CD14-positive monocyte (primary cell): Measurements from ENCODE around the gene PCDHGC5. TPM values are rescaled to one million over a fixed set of nuclear protein-coding genes. Genes with fewer than 3 reads are reported as not detected.

ENCODE experiments used
- DNase-seq, 3 donors: peaks; one replicate each; pipeline ENCODE4 v3.0.0-alpha.2; 2011 to 2022
- H2AFZ ChIP-seq: 2 replicates; pipeline ENCODE4 v1.6.0; 2012; ENCODE audit warnings: mild to moderate bottlenecking, low read depth, low read length, inconsistent platforms; ENCODE audit not compliant: insufficient read depth, poor library complexity, severe bottlenecking
- H3K27ac ChIP-seq, 2 donors: 1 replicate in 1 of 2; 2 replicates in 1 of 2; pipeline ENCODE4 v1.5.1; 2012 to 2013; ENCODE audit warnings: low read length in 2 of 2, control low read depth in 1 of 2, inconsistent platforms in 1 of 2, low read depth in 1 of 2, mild to moderate bottlenecking in 1 of 2
- H3K27me3 ChIP-seq, 2 donors: one replicate each; pipeline versions ENCODE4 v1.6.0 to v1.6.1; 2011 to 2013; ENCODE audit warnings: low read length in 2 of 2; ENCODE audit not compliant: control insufficient read depth in 2 of 2, insufficient read depth in 2 of 2
- H3K36me3 ChIP-seq, 2 donors: replicated peaks in 1 of 2; 1 replicate in 1 of 2; 2 replicates in 1 of 2; pipeline versions ENCODE4 v1.5.1 to v1.6.1; 2012 to 2013; ENCODE audit warnings: low read length in 2 of 2, control low read depth in 1 of 2, inconsistent platforms in 1 of 2, mild to moderate bottlenecking in 1 of 2; ENCODE audit not compliant: insufficient read depth in 2 of 2, control insufficient read depth in 1 of 2
- H3K4me1 ChIP-seq, 2 donors: 1 replicate in 1 of 2; 2 replicates in 1 of 2; pipeline versions ENCODE4 v1.5.1 to v1.6.1; 2012 to 2013; ENCODE audit warnings: low read length in 2 of 2, control low read depth in 1 of 2, inconsistent platforms in 1 of 2, mild to moderate bottlenecking in 1 of 2, moderate library complexity in 1 of 2; ENCODE audit not compliant: insufficient read depth in 2 of 2, control insufficient read depth in 1 of 2
- H3K4me2 ChIP-seq: replicated peaks from 2 replicates; pipeline ENCODE3; 2012; ENCODE audit warnings: low read length, moderate library complexity, mild to moderate bottlenecking; ENCODE audit not compliant: poor library complexity, severe bottlenecking; ENCODE audit errors: extremely low read depth
- H3K4me3 ChIP-seq, 3 experiments: fragments of 200-600 bp in 1 of 3; sonication (generic) in 1 of 3; replicated peaks in 1 of 3; 1 replicate in 2 of 3; 2 replicates in 1 of 3; pipeline ENCODE4 v1.5.1; 2011 to 2013; ENCODE audit warnings: low read length in 3 of 3, mild to moderate bottlenecking in 3 of 3, control low read depth in 2 of 3, low read depth in 2 of 3, inconsistent platforms in 1 of 3, moderate library complexity in 1 of 3
- H3K79me2 ChIP-seq: 2 replicates; pipeline ENCODE4 v1.6.0; 2012; ENCODE audit warnings: mild to moderate bottlenecking, control low read depth, inconsistent platforms, low read length, moderate library complexity; ENCODE audit not compliant: insufficient read depth
- H3K9ac ChIP-seq: 2 replicates; pipeline ENCODE4 v1.6.0; 2017; ENCODE audit warnings: low read length, mild to moderate bottlenecking; ENCODE audit not compliant: insufficient read depth, poor library complexity, severe bottlenecking
- H3K9me3 ChIP-seq, 2 donors: replicated peaks in 1 of 2; 1 replicate in 1 of 2; 2 replicates in 1 of 2; pipeline versions ENCODE4 v1.5.1 to v1.6.1; 2012 to 2013; ENCODE audit warnings: low read length in 2 of 2, control low read depth in 1 of 2; ENCODE audit not compliant: control insufficient read depth in 1 of 2, insufficient read depth in 1 of 2
- H4K20me1 ChIP-seq: 2 replicates; pipeline ENCODE4 v1.6.0; 2012; ENCODE audit warnings: mild to moderate bottlenecking, low read length, control low read depth, moderate library complexity; ENCODE audit not compliant: insufficient read depth
- H3K27ac Mint-ChIP-seq, 7 donors: one replicate each; pipeline ENCODE4 v1.8.0; 2020; ENCODE audit warnings: mild to moderate bottlenecking in 7 of 7, mixed read lengths in 7 of 7, moderate library complexity in 6 of 7, inconsistent platforms in 2 of 7
- H3K27me3 Mint-ChIP-seq, 3 donors: one replicate each; pipeline ENCODE4 v1.8.0; 2021 to 2022; ENCODE audit warnings: low read depth in 3 of 3, mild to moderate bottlenecking in 3 of 3, mixed read lengths in 3 of 3, moderate library complexity in 3 of 3, inconsistent platforms in 1 of 3
- H3K36me3 Mint-ChIP-seq, 2 donors: one replicate each; pipeline ENCODE4 v1.8.0; 2020; ENCODE audit warnings: mixed read lengths in 2 of 2, inconsistent platforms in 1 of 2, mild to moderate bottlenecking in 1 of 2
- H3K4me1 Mint-ChIP-seq: one replicate; pipeline ENCODE4 v1.8.0; 2020; ENCODE audit warnings: mild to moderate bottlenecking, mixed read lengths
- H3K4me3 Mint-ChIP-seq, 2 donors: one replicate each; pipeline ENCODE4 v1.8.0; 2020; ENCODE audit warnings: mild to moderate bottlenecking in 2 of 2, mixed read lengths in 2 of 2, moderate library complexity in 1 of 2
- H3K9me3 Mint-ChIP-seq, 7 donors: one replicate each; pipeline ENCODE4 v1.8.0; 2020 to 2022; ENCODE audit warnings: mixed read lengths in 7 of 7, mild to moderate bottlenecking in 6 of 7, moderate library complexity in 6 of 7, inconsistent platforms in 2 of 7
- CTCF ChIP-seq: fragments of 200-600 bp; IDR thresholded peaks from one replicate; pipeline ENCODE4 v1.8.0; 2022; ENCODE audit warnings: antibody characterized with exemption, mild to moderate bottlenecking
- WGBS: methylation state at CpG from one replicate; pipeline ENCODE4 v1.1.5; 2013; ENCODE audit warnings: missing lambda C conversion rate; ENCODE audit not compliant: insufficient coverage; 5-methylcytosine and 5-hydroxymethylcytosine counted together
- intact Hi-C, 2 donors: fragments of 100-400 bp; cut with micrococcal nuclease; formaldehyde crosslinking; loops; one replicate each; pipeline versions ENCODE4 v1.15.0 to v1.15.1; 2023
- polyA plus RNA-seq, 3 donors: library from polyadenylated mRNA; depleted of rRNA in 1 of 3; unstranded in 2 of 3; stranded (reverse) in 1 of 3; fragments of 300-500 nt in 2 of 3; fragments of >200 nt in 1 of 3; fragmentation: Illumina TruSeq in 2 of 3; gene quantifications; 1 replicate in 2 of 3; 2 replicates in 1 of 3; pipeline ENCODE4 v1.2.3, GENCODE V29; 2012 to 2021

PCDHGC5 gene
- polyA plus RNA-seq, 3 donors = not detected

GRCh38 chr5:141513627-141514329 lies 24.9 kb downstream of the PCDHGC5 start:
- Histone ChIP-seq H3K4me1 (peaks cover 52 to 77% of the 10 kb centered on the region in 2 donors), H3K27ac (peak overlapping the region in 1 of 2 donors; percentile 15), H3K79me2 (peaks cover 7% of the 10 kb centered on the region), H3K9me3 (no peaks in the 10 kb centered on the region), H3K4me2 (peak overlapping the region; percentile 92), H4K20me1 (peaks cover 60% of the 10 kb centered on the region), H3K9ac (peak overlapping the region; percentile 44), H2AFZ (no peak overlapping the region), H3K4me3 (peak overlapping the region; percentile 32 to 77 (median 35)), H3K36me3 (peaks cover 39 to 47% of the 10 kb centered on the region in 2 donors), H3K27me3 (peaks cover 0 to 10% of the 10 kb centered on the region in 2 donors)
- Mint-ChIP-seq H3K4me3 (peak overlapping the region; percentile 76 to 95), H3K27me3 (peaks cover 5 to 32% (median 14%) of the 10 kb centered on the region in 3 donors), H3K27ac (peak overlapping the region in 6 of 7 donors; percentile 54 to 90 (median 74)), H3K36me3 (peaks cover 55 to 56% of the 10 kb centered on the region in 2 donors), H3K9me3 (peaks cover 0 to 5% (median 0%) of the 10 kb centered on the region in 7 donors), H3K4me1 (peaks cover 69% of the 10 kb centered on the region)
- 20% methylated on average over 18 of the region's 29 CpGs for WGBS
- no peak for TF ChIP-seq CTCF
- peak; percentile 52 to 66 (median 63) for DNase-seq
- intact Hi-C loops = no loop called here

- peaks cover 69% of the 10 kb centered on the region for H3K4me1 Mint-ChIP-seq
- Histone ChIP-seq H3K4me2 (peak overlapping the region; percentile 92), H3K4me1 (peaks cover 53 to 77% of the 10 kb centered on the region in 2 donors), H2AFZ (no peak overlapping the region), H3K27me3 (peaks cover 0 to 5% of the 10 kb centered on the region in 2 donors), H4K20me1 (peaks cover 67% of the 10 kb centered on the region), H3K9ac (no peak overlapping the region), H3K79me2 (peaks cover 14% of the 10 kb centered on the region), H3K36me3 (peaks cover 46 to 55% of the 10 kb centered on the region in 2 donors), H3K27ac (no peak overlapping the region), H3K9me3 (no peaks in the 10 kb centered on the region), H3K4me3 (peak overlapping the region in 1 of 3 experiments; percentile 77)
- WGBS = 94% methylated on average over 6 of the region's 6 CpGs
- peak overlapping the region in 1 of 2 donors; percentile 11 for H3K4me3 Mint-ChIP-seq
- H3K9me3 Mint-ChIP-seq = peaks cover 0 to 5% (median 0%) of the 10 kb centered on the region in 7 donors
- DNase-seq = no peak
- no peak for TF ChIP-seq CTCF
- H3K27me3 Mint-ChIP-seq = peaks cover 0 to 26% (median 8%) of the 10 kb centered on the region in 3 donors
- peaks cover 63% of the 10 kb centered on the region in 2 donors for H3K36me3 Mint-ChIP-seq
- peak overlapping the region in 4 of 7 donors; percentile 1 to 68 (median 37) for H3K27ac Mint-ChIP-seq
- intact Hi-C loops = no loop called here
Measured at GRCh38 chr5:141514330-141515133, 25.7 kb downstream of the PCDHGC5 start.
